Measurements from ENCODE around the gene DPP8. TPM values are rescaled to one million over a fixed set of nuclear protein-coding genes. Genes with fewer than 3 reads are reported as not detected.
"Not testable (repeated sequence)": the region's sequence is repeated elsewhere in the genome, so short reads cannot be mapped to it uniquely, and the experiment has no call there.

Gene DPP8
- total RNA-seq, 1 experiment from 2014 or later, result 25.6 TPM

- DNase-seq (ENCODE audit: extremely low read depth, low read depth), result no peak
Observed at GRCh38 chr15:65406424-65407000, 111.0 kb downstream of the DPP8 start.

DNA sequence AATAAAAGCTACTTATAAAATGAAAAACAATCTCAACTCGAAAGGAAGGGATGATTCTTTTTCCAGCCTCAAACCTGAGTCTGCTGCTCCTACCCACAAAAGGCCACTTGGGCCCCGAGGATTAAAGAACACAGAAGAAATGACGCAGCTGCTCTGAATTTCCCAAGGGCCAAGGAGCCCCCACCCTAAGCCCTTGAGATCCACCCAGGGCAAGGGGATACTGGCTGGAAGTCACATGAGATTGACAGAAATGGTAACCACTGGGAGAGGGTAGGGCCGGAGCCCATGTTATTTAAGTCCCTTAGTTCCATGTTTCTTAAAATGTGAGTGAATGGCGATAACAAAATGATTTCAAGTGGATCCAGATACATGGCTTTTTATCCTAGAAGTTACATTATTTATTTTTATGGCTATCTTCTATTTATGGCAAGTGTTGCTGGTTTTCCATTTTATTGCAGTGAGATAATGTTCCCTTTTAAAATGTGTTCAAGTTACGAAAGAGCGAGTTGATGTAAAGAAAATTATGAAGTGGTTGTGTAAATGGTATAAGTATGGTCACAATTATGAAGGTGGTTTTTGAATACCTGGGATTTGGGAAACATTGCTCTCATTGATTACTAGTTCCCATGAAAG, 111.6 kb downstream of the DPP8 start:
- no peak for DNase-seq (ENCODE audit: extremely low read depth, low read depth)

GRCh38 chr15:65404186-65404872, 113.2 kb downstream of the DPP8 start:
- DNase-seq (ENCODE audit: extremely low read depth, low read depth), result no peak

GRCh38 chr15:65402961-65403360, 114.5 kb downstream of the DPP8 start:
- DNase-seq (ENCODE audit: extremely low read depth, low read depth), result no peak

GRCh38 chr15:65401611-65402240, 115.8 kb downstream of the DPP8 start:
- DNase-seq (ENCODE audit: extremely low read depth, low read depth), result no peak

DNA sequence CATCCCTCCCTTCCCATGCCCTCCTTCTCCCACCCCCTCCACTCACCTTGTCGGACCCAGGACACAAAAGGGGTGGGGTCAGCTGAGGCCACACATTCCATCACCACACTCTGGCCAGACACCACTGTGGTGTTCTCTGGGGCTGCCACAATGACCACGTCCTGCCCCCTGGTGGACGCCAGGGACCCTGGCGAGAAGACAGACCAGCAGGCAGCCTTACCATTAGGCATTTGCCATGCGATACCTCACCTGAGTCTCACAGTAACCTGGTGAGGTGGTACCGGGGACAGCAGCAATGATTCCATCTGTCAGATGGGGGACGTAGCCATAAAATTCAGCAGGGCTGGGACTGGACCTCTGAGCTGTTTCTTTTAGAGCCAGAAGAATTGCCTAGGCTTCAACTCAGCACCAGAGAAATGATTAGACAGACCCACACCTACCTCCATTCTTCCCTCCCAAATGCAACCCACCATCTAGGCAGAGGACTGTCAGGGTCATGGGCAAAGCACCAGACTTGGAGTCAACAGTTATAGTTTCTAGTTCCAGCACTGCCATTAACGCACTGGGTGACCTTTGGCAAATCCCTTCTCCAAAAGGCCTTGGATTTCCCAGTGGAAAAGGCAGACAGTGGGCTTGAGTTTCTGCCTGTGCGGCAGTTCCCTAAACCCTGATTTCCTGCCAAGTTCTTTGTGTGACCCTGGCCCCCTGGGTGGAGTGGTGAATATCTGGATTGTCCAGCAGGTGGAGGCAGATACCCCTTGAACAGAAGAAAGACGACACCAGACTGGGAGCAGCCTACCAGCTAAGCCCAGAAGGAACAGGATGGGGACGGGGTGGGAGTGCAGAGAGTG, 116.5 kb downstream of the DPP8 start:
- peak; percentile 61 for DNase-seq (ENCODE audit: extremely low read depth, low read depth)

GRCh38 chr15:65399997-65400396, 117.5 kb downstream of the DPP8 start:
- no peak for DNase-seq (ENCODE audit: extremely low read depth, low read depth)

DNA sequence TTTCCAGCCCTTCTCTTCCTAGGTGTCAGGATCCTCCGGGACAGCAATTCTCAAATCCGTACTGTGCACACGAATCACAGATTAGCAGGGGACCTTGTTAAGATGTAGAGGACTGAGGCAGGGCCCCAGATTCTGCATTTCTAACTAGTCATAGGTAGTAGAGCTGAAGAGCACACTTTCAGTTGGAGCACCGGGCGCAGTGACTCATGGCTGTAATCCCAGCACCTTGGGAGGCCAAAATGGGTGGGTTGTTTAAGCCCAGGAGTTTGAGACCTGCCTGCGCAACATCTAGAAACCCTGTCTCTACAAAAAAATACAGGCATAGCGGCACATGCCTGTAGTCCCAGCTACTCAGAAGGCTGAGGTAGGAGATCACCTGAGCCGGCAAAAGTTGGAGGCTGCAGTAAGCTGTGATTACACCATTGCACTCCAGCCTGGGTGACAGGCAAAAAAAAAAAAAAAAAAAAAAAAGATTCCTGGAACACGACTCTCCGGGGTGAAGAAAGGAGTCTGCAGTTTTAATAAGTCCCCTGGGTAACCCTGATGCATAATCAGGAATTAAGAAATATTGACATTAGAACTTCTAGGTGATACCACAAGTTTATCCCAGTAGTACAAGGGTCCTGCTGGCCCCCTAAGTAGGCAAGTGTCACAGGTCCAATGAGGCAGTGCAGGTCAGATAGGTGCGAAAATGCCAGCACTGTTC, 118.3 kb downstream of the DPP8 start:
- DNase-seq (ENCODE audit: extremely low read depth, low read depth), result no peak

DNA sequence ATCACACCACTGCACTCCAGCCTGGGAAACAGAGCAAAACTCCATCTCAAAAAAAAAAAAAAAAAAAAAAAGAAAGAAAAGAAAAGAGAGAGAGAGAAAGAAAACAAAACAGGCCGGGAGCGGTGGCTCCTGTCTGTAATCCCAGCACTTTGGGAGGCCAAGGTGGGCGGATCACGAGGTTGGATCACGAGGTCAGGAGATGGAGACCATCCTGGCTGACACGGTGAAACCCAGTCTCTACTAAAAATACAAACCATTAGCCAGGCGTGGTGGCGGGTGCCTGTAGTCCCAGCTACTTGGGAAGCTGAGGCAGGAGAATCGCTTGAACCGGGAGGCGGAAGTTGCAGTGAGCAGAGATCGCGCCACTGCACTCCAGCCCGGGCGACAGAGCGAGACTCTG, 119.0 kb downstream of the DPP8 start:
- not testable (repeated sequence) for DNase-seq (ENCODE audit: extremely low read depth, low read depth)

DNA sequence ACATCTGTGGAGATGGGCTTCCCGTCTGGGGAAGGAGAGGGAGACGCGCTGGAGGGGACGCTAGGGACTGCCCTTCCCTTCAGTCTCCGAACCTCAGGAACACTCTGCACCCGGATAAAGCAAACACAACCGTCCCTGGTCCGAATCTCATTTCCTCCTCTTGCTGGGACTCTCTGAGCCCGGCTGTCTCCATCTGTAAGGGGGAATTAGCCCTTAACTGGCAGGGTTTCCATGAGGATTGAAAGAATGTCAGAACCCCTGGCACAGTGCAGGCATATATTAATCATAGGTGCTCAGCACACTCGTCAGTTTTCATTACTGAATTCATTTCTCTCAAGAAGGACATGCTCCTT, 120.5 kb downstream of the DPP8 start:
- no peak for DNase-seq (ENCODE audit: extremely low read depth, low read depth)

GRCh38 chr15:65396283-65396964, 121.1 kb downstream of the DPP8 start:
- no peak for DNase-seq (ENCODE audit: extremely low read depth, low read depth)

- no peak for DNase-seq (ENCODE audit: extremely low read depth, low read depth)
Observed at GRCh38 chr15:65395567-65396202, 121.8 kb downstream of the DPP8 start.

DNA sequence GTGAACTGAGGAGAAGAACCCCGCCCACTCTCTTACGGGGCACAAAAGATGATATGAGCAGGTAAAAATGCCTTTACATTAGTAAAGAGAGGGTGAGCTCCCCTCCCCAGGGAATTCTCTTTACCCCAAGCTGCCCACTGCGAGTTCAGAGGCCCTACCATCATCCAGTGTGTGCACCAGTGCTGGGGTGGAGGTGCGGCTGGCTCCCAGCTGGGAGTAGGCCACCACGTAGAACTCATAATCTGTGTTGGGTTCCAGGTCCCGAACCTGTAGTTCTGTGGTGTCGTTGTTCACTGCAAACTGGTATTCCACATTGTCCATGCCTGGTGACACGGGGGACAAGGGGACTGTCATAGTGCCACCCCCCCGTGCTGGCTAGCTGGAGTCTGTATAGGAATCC, 122.6 kb downstream of the DPP8 start:
- DNase-seq (ENCODE audit: extremely low read depth, low read depth), result no peak

- no peak for DNase-seq (ENCODE audit: extremely low read depth, low read depth)
Observed at GRCh38 chr15:65394280-65394789, 123.2 kb downstream of the DPP8 start.

DNA sequence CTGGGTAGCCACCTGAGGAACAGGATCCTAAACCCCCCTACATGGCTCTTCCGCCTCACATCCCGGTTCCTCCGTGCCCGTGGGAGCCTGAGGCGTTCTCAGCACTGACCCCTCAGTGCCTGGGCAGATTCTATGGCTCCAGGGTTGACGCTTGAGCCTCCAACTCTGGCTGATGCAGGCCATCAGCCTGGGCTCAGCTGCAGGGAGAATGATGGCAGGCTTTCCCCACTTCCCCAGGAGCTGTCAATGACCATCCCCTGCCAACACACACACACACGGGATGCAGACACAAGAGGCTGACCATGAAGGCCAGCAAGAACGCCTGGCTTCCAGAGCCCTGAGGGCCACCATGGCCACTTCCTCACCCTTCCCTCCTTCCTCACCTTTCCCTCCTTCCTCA, 123.9 kb downstream of the DPP8 start:
- no peak for DNase-seq (ENCODE audit: extremely low read depth, low read depth)

DNA sequence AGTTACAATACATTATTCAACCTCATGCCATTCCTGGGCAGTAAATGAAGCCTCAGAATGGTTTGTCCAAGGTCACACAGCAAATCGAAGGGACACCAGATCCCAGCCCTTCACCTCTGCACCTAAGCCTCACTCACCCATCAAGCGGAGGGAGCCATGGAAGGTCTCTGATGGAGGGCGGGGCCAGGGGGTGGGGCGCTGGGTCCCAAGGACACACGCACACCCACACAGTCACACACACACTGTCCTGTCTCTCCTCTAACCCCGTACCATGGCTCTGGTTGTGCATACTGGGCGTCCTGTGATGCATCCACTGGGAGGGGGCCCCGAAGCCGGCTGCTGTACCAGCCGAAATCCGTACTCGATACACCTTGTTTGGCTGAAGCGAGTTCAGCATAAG, 124.4 kb downstream of the DPP8 start:
- DNase-seq (ENCODE audit: extremely low read depth, low read depth), result no peak
